Gastroesophageal sphincter (tissue), 4 donors: ENCODE measurements around the gene STAM. TPM values are rescaled to one million over a fixed set of nuclear protein-coding genes. Genes with fewer than 3 reads are reported as not detected.

Experiments used
- ATAC-seq: fragments of 150-250 bp; one replicate; pipeline ENCODE4 v1.9.1; 2016; ENCODE audit warnings: mild to moderate bottlenecking, moderate library complexity
- H3K27ac ChIP-seq, 4 donors: fragments of 200-600 bp; sonication (generic) in 3 of 4; 1 replicate in 3 of 4; 2 replicates in 1 of 4; pipeline ENCODE4 v1.5.1; 2016 to 2019
- H3K27me3 ChIP-seq: fragments of 200-600 bp; sonication (generic); one replicate; pipeline ENCODE4 v1.5.1; 2019
- H3K36me3 ChIP-seq, 2 donors: fragments of 200-600 bp; sonication (generic); one replicate each; pipeline ENCODE4 v1.5.1; 2019; ENCODE audit warnings: control low read depth in 1 of 2
- H3K4me1 ChIP-seq, 3 donors: fragments of 200-600 bp; sonication (generic); 1 replicate in 2 of 3; 2 replicates in 1 of 3; pipeline ENCODE4 v1.5.1; 2016 to 2019; ENCODE audit warnings: control low read depth in 2 of 3
- H3K4me3 ChIP-seq, 2 donors: fragments of 200-600 bp; sonication (generic); one replicate each; pipeline ENCODE4 v1.5.1; 2019; ENCODE audit warnings: mild to moderate bottlenecking in 1 of 2, moderate library complexity in 1 of 2
- H3K9me3 ChIP-seq, 3 donors: fragments of 200-600 bp; sonication (generic); one replicate each; pipeline ENCODE4 v1.5.1; 2017 to 2019; ENCODE audit warnings: control low read depth in 2 of 3
- EP300 ChIP-seq: sonication (generic); formaldehyde crosslinking; IDR thresholded peaks from one replicate; pipeline ENCODE4 v1.6.1; 2017; ENCODE audit warnings: antibody characterized with exemption, mild to moderate bottlenecking
- POLR2A ChIP-seq, 2 donors: fragments of 450-650 bp; IDR thresholded peaks; one replicate each; pipeline ENCODE4 v1.6.1; 2017; ENCODE audit warnings: antibody characterized with exemption in 2 of 2, mild to moderate bottlenecking in 2 of 2, moderate library complexity in 1 of 2
- POLR2AphosphoS5 ChIP-seq: sonication (generic); formaldehyde crosslinking; IDR thresholded peaks from one replicate; pipeline ENCODE4 v1.6.1; 2017; ENCODE audit warnings: antibody characterized with exemption
- WGBS, 2 donors: methylation state at CpG; one replicate each; pipeline ENCODE4 v1.1.5; 2018; ENCODE audit warnings: low coverage in 1 of 2; 5-methylcytosine and 5-hydroxymethylcytosine counted together
- total RNA-seq, 4 donors: library from RNA; depleted of rRNA; stranded (reverse); fragments of >200 nt; gene quantifications; one replicate each; pipeline ENCODE4 v1.1.0, GENCODE V29; 2016
- TF ChIP-seq, protein P1 (sequence below), 4 experiments: fragments of 200-600 bp in 2 of 4; fragments of 450-650 bp in 2 of 4; sonication (generic) in 1 of 4; IDR thresholded peaks; one replicate each; pipeline ENCODE4 v1.5.1; 2017 to 2019; ENCODE audit warnings: antibody characterized with exemption in 4 of 4, mild to moderate bottlenecking in 2 of 4, moderate library complexity in 2 of 4

STAM gene
- total RNA-seq, 4 donors from 2014 or later = 14.9 to 192 (median 19.2) TPM

- TF ChIP-seq, protein P1, sequence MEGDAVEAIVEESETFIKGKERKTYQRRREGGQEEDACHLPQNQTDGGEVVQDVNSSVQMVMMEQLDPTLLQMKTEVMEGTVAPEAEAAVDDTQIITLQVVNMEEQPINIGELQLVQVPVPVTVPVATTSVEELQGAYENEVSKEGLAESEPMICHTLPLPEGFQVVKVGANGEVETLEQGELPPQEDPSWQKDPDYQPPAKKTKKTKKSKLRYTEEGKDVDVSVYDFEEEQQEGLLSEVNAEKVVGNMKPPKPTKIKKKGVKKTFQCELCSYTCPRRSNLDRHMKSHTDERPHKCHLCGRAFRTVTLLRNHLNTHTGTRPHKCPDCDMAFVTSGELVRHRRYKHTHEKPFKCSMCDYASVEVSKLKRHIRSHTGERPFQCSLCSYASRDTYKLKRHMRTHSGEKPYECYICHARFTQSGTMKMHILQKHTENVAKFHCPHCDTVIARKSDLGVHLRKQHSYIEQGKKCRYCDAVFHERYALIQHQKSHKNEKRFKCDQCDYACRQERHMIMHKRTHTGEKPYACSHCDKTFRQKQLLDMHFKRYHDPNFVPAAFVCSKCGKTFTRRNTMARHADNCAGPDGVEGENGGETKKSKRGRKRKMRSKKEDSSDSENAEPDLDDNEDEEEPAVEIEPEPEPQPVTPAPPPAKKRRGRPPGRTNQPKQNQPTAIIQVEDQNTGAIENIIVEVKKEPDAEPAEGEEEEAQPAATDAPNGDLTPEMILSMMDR (IDR thresholded peaks at IDR 0.05) = no peak
- TF ChIP-seq EP300 = no peak
- TF ChIP-seq POLR2A (IDR thresholded peaks at IDR 0.05) = no peak
- TF ChIP-seq POLR2AphosphoS5 = no peak
- no peak overlapping the region for H3K4me3 ChIP-seq
- no peaks in the 10 kb centered on the region for H3K27me3 ChIP-seq
- no peaks in the 10 kb centered on the region for H3K36me3 ChIP-seq
- H3K4me1 ChIP-seq = peaks cover 0 to 23% (median 2%) of the 10 kb centered on the region in 3 donors
- no peaks in the 10 kb centered on the region for H3K9me3 ChIP-seq
- WGBS, 2 donors = 81 to 86% methylated on average over 3 of the region's 5 CpGs
- ATAC-seq = no peak
- no peak overlapping the region for H3K27ac ChIP-seq
Measured at GRCh38 chr10:17655567-17656146, 11.7 kb downstream of the STAM start.

GRCh38 chr10:17657103-17657500, 13.2 kb downstream of the STAM start:
- WGBS, 2 donors = 82 to 100% methylated on average over 1 of the region's 1 CpG
- no peaks in the 10 kb centered on the region for H3K36me3 ChIP-seq
- no peaks in the 10 kb centered on the region for H3K27me3 ChIP-seq
- peaks cover 0 to 12% (median 2%) of the 10 kb centered on the region in 3 donors for H3K4me1 ChIP-seq
- TF ChIP-seq EP300 (no peak), POLR2AphosphoS5 (no peak), POLR2A (IDR thresholded peaks at IDR 0.05) (no peak)
- TF ChIP-seq, protein P1 (IDR thresholded peaks at IDR 0.05) = no peak
- H3K9me3 ChIP-seq = no peaks in the 10 kb centered on the region
- H3K4me3 ChIP-seq = no peak overlapping the region
- no peak overlapping the region for H3K27ac ChIP-seq
- no peak for ATAC-seq

DNA sequence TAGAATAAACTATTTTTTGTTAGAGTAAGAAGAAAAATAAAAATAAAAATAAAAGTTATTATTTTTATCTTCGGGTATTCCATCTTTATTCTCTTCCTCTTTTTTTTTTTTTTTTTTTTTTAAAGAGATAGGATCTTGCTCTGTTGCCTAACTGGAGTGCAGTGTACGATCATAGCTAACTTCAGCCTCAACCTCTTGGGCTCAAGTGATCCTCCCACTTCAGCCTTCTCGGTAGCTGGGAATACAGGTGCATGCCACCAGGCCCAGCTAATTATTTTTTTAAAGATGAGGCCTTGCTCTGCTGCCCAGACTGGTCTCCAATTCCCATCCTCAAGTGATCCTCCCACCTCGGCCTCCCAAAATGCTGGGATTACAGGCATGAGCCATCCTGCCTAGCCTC, 15.4 kb downstream of the STAM start:
- Histone ChIP-seq H3K27ac (no peak overlapping the region), H3K27me3 (no peaks in the 10 kb centered on the region), H3K4me3 (no peak overlapping the region), H3K4me1 (peaks cover 0 to 9% (median 0%) of the 10 kb centered on the region in 3 donors), H3K36me3 (no peaks in the 10 kb centered on the region), H3K9me3 (no peaks in the 10 kb centered on the region)
- ATAC-seq = no peak
- TF ChIP-seq, protein P1 (IDR thresholded peaks at IDR 0.05) = no peak
- TF ChIP-seq POLR2AphosphoS5 (no peak), EP300 (no peak), POLR2A (IDR thresholded peaks at IDR 0.05) (no peak)
- 56 to 94% methylated on average over 1 to 3 of the region's 4 CpGs for WGBS, 2 donors

- Histone ChIP-seq H3K27me3 (no peaks in the 10 kb centered on the region), H3K27ac (no peak overlapping the region), H3K4me3 (no peak overlapping the region), H3K4me1 (peaks cover 0 to 9% (median 0%) of the 10 kb centered on the region in 3 donors), H3K36me3 (no peaks in the 10 kb centered on the region), H3K9me3 (no peaks in the 10 kb centered on the region)
- TF ChIP-seq, protein P1 (IDR thresholded peaks at IDR 0.05) = no peak
- TF ChIP-seq POLR2A (IDR thresholded peaks at IDR 0.05) (no peak), POLR2AphosphoS5 (no peak), EP300 (no peak)
- ATAC-seq = no peak
Measured at GRCh38 chr10:17660921-17661320, 17.0 kb downstream of the STAM start.

- Histone ChIP-seq H3K27me3 (no peaks in the 10 kb centered on the region), H3K4me3 (no peak overlapping the region), H3K9me3 (no peaks in the 10 kb centered on the region), H3K36me3 (no peaks in the 10 kb centered on the region), H3K4me1 (peaks cover 0 to 12% (median 0%) of the 10 kb centered on the region in 3 donors), H3K27ac (no peak overlapping the region)
- no peak for ATAC-seq
- 83 to 89% methylated on average over 3 of the region's 3 CpGs for WGBS, 2 donors
- no peak for TF ChIP-seq EP300
Measured at GRCh38 chr10:17661510-17661909, 17.6 kb downstream of the STAM start.
